HG03571 (cell line): Measurements from ENCODE around the gene NT5DC3.

Source experiments
- ATAC-seq: cut with Tn5 transposase; IDR thresholded peaks from one replicate; pipeline ENCODE4 v1.9.1; 2021; ENCODE audit not compliant: unreplicated experiment

The NT5DC3 gene

DNA sequence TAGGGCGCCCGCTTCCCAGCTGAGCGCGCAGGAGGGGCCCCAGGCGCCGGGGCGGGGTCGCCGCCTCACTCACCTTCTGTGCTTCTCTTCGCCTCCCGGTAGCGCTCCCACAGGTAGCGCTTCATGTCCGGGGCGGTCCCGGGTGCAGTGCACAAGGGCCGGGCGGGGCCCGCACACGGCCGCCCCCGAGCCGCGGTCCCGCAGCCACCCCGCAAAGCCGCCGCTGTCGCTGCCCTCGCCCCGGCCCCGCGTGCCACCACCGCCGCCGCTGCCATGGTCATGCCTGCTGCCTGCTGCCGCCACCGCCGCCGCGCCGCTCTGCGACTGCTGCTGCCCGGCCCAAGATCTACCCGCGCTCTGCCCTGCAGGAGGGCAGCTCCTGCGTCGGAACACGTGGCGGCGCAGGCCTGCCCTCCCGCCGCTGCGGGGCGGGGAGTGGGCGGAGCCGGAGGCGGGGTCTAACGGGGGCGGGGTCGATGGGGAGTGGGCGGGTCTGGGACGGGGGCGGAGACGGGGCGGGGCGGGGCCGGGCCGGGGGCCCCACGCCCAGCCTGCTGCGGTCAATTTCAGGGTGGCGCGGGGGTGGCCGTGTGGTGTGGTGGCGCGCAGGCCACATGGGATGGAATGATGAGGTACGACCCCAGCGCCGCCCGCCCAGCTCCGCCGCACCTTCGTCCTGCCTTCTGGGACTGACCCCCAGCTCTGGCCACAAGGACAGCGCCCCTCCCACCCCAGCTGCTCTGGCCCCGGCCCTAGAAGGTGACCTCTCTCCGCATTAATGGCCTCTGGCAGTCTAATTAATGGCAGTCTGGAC lies at the start of gene NT5DC3:
NT5DC3 (minus strand) TSS at position 359 of the 814 bp plus-strand sequence; CDS start at position 281, 78 bp downstream.
- ATAC-seq = peak; percentile 84

DNA sequence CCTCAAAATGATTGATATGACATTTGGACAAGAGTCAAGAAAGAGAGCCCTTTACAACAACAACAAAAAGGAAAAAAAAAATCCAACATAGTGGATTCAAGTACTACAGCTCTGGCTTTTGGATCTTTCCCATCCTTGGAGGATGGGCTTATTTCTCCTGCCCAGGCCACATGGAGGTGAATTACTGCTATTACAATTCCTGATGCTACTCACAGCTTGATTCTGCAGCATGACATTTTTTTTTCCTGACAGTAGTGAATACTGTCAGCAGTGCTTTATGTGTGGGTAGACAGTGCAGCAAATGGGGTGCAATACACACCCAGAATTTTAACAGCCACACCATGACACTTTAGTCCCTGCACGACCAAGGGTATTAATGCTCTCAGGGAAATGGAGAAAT lies 46.7 kb upstream of the NT5DC3 start:
- no peak for ATAC-seq

DNA sequence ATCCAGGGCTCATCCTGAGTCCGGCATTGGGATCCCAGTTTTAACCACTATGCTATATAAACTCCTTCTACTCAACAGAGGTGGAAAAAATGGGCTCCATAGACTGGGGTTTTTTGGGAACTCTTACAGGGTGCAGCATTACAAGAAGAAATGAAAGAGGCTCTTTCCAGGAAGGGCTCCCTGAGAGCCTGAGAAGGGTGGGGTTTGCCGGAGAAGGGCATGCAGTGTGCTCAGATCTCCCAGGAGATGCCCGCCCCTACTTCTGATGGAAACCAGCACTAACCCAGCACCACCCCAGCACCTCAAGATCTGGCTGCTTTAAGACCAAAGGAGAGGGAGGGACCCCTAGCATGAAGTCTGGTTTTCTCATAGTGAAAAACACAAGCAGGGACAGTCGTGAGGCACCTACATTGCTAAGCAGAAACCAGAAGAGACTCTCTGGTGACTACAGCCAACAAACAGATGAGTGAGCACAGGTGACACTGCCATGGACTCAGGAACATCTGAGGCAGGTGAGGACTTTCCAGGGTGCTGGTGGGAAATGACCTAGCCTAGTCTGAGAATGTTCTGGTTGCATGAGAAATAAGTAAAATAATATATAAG lies 45.3 kb upstream of the NT5DC3 start:
- ATAC-seq = no peak

DNA sequence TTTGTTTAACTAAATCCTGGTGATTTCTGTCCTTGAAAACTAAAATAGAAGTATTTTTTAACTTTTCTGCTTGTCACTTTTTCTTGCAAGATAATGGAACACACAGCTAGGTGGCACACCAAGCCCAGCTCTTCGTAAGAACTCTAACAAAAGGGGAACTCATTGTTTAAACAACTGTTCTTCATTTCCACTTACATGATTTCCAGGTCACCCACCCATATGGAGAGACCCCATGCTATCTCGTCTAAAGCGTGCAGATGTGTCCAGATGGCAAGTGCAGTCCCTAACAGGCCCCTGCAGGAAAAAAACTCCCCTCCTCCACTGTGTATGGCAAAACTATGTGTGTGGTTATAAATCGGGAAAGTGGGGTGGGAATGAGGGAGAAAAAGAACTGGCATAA lies 43.3 kb upstream of the NT5DC3 start:
- no peak for ATAC-seq

DNA sequence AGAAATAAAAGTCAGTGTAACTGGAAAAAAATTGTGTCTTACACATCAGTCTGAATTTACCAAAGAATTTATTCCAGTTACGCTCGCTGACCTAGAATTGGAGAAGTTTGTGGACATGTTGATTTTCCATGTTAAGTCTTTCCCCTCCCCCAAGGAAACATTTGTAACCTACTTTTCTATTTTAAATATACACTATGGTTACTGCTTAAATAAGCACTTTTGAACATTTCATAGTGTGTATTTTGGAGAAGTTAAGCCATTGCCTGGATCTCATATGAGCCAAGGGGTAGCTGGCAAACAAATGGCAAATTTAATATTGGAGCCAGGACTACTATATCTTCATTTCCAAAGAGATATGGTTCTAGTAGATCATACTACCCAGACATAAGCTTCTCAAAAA lies 42.9 kb upstream of the NT5DC3 start:
- no peak for ATAC-seq

DNA sequence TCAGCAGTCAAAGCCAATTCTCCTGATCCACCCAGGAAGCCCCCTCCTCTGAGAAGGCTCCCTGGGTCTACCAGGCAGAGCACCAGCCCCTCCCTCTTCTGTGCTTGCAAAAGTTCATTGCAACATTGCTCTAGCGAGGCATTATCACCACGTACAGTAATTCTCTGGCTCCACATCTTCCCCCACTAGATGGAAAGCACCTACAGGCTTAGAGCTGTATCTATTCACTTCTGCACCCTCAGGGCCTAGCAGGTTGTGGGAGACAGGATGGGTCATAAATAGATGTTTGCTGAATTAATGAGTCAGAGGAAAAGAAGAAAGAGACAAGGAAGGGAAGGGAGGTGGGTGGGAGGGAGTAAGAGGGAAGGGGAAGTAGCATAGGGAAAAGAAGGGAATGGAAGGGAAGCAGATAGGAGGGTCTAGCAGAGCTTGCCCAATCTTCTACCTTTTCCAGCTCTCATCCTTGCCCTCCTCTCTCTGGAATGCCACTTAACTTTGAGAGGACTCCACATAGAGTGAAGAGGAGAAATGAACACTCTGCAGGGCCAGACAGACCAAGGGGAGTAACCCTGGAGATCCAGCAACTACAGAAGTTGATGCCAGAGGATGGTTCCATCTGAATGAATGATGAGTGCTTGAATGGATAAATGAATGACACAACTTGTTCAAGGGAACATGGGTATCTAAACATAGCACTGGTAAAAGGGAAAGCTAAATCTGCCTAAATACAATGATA lies 42.0 kb upstream of the NT5DC3 start:
- ATAC-seq = no peak

DNA sequence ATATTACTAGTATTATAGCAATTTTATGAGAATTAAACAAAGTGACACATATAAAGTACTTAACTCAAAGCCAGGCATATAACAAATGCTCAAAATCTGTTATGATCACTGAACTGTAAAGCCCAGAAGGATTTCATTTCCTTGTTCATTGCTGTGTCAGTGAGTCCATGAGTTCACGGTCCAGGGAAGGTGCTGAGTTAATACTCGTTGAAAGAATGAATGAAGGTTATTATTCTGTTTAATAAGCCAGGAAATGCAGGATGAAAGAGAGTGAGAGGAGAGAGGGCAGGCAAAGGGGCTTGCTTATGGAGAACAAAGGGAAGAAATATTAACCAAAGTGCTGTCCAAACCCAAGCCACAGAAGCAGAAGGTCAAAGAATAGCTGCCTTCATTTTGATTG lies 40.2 kb upstream of the NT5DC3 start:
- ATAC-seq = no peak

DNA sequence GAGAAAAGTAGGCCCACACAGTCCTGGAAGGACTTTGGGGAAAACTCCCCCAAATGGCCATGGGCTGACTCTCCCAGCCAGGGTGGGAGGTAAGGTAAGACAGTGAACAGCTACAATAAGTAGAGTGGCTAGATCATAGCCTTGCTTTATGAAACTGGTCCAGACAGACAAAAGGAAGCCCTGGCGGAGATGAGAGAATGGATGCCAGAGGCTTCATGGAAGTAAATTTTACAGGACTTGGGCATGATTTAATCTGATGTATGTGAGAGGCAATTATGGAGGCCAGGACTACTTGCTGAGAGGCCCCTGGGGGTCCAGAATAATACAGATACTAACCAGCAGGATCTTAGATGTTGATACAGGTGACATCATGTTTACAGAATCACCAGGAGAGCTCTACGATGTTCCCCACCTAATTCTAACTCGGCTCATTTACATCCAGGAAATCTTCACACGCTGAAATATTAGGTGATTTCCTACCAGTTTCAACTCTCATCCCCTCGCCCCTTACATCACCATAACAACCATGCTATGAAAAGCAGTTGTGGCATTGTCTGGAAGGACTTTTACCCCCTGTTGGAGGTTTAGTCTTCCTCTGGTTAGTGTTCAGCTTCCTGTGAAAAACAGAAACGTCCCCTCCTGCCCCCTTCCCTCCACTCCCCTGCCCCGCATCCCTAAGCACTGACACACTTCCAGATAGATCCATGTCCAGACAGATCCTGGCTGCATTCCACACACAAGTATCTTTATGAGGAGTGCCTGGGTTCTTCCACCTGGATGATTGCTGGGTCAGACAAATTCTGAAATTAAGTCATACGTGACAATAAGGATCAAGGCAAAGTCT lies 39.5 kb upstream of the NT5DC3 start:
- no peak for ATAC-seq

DNA sequence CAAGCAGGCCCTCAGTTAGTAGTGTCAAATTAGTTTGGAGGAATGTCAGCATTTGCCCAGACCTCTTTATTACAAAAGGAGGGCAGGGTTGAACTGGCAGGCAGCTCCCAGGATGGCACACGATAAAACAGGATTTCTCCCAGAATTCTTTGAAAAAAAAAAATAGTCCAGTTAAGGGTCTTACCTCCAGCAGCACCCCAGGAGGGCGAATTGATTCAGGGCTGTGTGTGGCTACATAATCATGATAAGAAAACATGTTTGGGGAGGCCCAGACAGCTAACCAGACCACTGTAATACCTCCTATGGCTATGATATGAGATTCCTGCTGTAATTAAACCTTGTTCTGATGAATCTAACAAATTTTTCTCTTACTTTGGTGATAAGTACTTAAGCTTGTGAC lies 38.8 kb upstream of the NT5DC3 start:
- no peak for ATAC-seq

DNA sequence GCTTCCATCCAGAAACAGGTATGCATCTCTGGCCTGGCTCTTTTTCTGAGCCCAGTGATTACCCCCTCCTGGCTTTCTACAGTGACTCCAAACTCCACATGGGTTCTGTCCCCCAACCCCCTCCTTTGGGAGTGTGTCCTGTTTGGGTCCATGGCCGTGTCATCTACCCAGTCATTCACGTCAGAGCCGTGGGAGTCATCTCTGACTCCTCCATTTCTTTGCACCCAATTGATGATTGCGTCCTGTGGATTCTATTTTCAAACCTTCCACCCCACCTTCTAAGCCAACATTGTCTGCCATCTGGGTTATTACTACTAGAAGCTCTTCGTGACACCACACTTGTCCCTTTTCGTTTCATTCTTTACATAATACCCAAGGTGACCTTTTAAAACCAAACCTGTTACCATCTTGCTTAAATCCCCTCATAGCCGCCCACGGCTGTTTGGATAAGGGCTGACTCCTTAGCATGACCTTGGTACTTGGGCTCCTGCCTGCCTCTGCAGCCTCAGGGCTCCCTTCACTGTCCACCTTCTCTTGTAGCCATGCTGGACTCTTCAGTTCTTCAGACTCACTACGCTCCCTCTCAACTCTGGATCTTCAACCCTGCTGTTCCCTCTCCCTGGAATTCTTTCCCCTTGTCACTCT lies 38.1 kb upstream of the NT5DC3 start:
- no peak for ATAC-seq

DNA sequence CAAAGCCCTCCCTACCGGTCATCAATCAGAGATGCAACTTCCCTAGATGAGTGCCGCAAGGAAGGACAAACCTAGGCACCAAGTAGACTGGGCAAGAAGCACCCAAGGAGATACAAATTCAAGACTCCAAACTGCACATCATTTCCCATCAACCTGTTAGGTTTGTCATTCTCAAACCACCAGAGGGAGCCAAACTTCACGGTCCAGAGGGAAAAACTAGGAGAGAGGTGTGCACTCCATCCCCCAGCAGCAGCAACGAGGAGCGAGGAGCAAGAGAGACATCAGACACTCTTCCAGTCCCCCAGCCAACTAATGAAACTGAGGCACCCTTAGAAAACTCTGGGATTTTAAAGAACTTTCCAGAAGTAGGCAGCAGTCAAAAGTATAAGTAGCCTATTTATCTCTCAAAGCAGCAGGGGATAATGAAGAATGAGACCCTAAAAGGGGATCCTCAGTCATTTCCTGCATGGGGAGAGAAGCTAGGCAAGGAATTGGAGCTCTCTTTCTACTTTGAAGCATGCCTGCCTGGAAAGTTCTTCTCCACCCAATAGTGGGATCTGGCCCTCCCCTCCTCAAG lies 37.0 kb upstream of the NT5DC3 start:
- no peak for ATAC-seq

DNA sequence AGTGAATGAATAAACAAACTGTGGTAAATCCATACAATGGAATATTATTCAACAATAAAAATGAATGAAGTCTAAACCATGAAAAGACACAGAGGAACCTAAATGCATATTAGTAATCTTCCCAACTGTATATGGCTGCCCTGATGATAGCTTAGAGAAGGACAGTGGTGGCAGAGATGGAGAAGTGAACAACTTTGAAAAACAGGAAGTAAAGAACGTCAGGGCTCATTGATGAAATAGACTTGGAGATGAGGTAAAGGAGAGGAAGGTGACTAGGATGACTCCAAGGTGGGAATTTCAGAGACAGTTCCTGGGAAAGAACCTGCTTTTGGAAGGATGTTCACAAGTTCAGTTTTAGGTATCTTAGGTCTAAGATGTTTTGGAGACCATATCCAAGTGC lies 36.3 kb upstream of the NT5DC3 start:
- no peak for ATAC-seq

DNA sequence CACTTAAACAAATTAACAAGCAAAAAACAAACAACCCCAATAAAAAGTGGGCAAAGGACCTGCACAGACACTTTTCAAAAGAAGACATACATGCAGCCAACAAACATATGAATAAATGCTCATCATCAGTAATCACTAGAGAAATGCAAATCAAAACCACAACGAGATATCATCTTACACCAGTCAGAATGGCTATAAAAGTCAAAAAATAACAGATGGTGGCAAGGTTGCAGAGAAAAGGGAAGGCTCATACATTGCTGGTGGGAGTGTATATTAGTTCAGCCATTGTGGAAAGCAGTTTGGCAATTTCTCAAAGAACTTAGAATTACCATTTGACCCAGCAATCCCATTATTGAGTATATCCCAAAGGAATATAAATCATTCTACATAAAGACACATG lies 34.6 kb upstream of the NT5DC3 start:
- ATAC-seq = no peak

DNA sequence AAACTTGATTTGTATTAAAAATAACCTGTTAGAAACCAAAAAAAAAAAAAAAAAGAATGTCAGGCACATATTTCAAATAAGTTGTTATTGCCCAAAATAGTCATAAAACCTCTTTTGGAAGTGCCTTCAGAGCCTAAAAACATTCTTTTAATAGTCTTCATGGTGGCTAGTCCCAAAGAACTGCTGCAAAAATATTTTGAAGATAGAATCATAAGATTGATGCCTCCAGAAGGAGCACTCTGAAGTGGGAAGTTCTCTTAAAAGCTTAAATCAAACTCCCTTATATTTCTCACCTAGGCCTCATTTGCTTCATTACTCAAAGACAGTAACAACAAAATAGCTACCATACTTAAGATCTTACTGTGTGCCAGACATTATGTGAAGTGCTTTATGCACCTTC lies 27.2 kb upstream of the NT5DC3 start:
- no peak for ATAC-seq

DNA sequence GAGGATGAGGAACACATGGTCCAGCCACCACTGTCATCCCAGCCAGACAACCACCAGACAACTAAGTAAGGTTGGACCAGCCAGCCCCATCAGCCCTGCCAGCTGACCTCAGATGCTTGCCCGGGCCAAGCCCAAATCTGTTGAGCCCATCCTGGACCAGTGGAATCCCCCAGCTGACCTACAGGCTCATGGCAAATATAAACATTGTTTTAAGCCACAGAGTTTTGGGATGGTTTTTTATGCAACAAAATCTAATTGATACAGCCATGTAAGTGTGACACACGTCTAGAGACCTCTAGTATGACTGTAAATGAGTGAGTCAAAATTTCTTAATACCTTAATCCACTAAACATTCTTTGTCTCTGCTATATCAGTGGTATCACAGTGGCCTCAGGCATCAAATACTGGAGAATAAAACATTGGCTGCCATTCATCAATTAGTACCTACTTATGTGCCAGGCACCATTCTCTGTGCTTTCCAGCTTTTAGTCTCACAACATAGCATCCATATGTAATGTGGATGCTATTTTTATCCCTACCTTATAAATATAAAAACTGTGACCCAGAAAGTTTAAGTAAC lies 24.2 kb upstream of the NT5DC3 start:
- no peak for ATAC-seq

DNA sequence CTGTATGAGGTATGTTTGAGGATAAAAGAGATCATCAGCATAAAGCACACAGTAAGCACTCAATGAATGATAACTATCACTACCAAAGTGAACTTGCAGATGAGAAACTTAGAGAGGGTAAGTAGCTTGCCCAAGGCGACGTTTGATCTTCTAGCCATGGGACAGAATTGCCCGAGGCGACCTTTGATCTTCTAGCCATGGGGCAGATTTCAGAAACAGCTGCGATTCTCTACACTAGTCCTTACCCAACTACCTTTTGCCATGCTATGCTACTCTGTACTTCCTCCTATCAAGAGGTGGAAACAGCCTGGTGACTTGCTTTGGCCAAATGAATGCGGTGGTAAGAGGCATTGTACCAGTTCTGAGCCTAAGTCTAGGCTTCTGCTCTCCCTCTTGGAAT lies 23.7 kb upstream of the NT5DC3 start:
- no peak for ATAC-seq

DNA sequence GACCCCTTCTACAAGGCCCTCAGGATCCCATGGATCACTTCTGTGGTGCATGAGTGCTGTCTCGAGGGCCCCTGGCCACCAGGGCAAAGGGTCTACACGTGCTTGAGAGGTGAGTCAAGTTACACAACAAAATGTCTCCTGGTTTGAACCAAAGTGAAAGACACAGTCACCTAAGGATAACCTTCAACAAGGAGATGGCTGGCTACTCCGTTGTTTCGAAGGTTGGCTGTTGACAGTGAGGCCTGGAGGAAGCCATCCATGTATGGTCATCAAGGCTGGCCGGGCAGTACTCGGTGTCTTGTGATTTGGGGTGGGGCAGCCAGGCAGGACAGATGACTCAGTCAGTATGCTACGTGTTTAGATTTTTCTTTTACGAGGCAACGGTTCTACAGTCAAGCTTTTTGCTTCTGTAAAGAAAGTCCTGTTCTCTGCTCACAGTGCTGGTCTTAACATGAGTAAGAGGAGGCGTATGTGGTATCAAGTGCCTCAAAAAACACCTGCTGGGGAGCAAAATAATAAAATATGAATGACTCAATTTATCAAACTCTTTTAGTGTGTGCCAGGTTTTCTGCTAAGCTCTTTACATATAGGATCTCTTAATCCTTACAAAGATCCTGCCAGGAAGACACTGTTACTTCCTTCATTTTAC lies 18.0 kb upstream of the NT5DC3 start:
- ATAC-seq = no peak

DNA sequence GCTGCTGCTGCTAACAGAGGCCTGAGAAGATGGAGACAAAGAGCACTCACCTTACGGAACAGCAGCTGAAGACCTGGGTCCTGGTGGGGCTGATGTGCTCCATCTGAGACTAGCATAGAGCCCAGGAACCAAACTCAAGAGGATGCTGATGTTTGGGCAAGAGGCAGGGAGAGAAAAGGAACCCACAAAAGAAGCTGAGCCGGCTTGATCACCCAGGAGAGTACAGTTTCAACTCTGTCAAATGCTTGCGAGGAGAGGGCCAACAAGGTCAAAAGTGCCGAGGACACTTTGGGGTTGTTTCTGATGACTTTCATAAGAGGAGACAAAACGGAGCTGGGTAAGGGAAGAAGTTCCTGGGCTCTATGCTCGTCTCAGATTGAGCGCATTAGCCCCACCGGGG lies 17.3 kb upstream of the NT5DC3 start:
- no peak for ATAC-seq

DNA sequence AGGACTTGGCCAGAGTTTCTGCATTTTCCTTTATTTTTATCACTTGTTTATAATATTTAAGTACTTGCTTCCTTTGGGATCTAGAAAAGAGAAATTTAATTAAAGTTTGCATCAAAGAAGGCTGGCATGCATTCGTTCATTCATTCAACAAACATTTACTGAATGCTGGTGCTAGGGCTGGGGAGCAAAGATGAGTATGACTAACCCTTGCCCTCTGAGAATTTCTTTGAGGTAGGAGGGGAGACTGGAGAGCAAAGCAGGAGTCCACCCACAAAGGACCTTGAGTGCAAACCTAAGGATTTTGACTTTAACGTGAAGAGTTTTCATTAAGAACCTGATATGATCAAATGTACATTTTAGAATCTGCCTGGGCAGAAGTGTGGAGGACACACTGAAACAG lies 16.1 kb upstream of the NT5DC3 start:
- ATAC-seq = no peak
